GM18907 (cell line): ENCODE results near the gene KLHL2.
"Not testable (repeated sequence)": the region's sequence is repeated elsewhere in the genome, so short reads cannot be mapped to it uniquely, and the experiment has no call there.

Source experiments
- ATAC-seq: cut with Tn5 transposase; IDR thresholded peaks from one replicate; pipeline ENCODE4 v1.9.1; 2021; ENCODE audit warnings: mild to moderate bottlenecking, moderate library complexity; ENCODE audit not compliant: unreplicated experiment

The KLHL2 gene

DNA sequence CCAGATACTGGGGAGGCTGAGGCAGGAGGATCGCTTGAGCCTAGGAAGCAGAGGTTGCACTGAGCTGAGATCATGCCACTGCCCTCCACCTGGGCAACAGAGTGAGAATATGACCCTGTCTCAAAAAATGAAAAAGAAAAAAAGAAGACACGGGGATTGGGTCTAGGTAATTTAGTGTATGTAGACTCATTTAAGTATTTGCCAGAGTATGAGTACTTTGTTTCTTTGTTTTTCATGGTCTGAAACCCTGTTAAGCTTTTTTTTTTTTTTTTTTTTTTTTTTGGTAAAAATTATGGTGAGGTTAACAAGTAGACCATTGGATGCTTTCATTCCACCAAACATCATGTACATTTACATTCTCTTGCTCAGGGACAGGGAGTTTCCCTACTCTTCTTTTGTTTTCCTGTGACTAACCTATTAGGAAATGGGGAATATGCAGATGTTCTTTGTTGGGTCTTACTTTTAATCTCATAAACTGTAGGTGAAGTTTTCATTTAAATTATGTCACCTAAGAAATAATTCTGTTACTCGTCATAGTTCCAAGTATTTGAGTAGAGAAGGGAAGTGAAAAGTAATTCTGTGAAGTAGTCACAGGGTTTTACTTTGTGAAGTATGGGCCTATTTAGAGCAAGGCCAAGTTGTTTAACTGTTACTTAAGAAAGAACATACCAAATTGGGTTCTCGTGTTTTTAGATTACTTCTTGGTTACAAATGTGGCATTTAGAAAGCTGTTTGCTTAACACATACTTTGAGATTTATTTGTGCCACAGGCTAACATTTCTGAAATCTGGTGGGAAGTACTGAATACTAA lies 25.5 kb downstream of the KLHL2 start:
- ATAC-seq, result not testable (repeated sequence)

DNA sequence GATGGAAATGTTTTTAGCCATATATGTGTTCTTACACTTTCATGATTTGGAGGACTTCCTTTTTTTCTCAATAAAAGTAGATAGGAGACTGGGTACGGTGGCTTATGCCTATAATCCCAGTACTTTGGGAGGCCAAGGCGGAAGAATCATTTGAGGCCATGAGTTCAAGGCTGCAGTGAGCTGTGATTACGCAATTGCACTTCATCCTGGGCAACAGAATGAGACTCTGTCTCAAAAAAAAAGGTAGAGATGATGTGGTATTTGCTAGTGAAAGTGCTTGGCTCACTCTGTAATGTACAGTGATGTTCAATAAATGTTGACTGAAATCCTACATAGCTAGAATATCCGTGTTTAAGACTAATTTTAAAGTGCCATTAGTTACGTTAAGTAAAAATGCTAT lies 27.4 kb downstream of the KLHL2 start:
- ATAC-seq, result no peak

DNA sequence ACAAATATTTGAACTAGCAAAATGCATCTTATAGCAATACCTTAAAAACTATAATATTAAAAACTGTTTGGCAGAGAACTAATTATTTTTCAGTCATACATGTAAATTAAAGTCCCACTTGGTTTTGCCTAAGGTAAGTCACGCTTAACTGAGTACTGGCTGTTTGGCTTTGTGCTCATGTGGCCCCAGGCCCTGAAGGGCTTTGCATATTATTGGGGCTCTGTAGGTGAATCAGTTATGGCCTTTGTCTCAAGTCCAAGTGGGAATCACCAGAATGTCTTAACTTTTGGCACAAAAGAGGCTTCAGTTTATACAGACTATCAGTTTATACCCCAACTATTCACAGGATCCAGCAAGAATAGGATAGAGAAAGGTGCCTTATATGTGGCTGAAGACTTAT lies 29.5 kb downstream of the KLHL2 start:
- not testable (repeated sequence) for ATAC-seq

GRCh38 chr4:165238041-165238640 lies 30.8 kb downstream of the KLHL2 start:
- peak; percentile 66 for ATAC-seq

- ATAC-seq, result not testable (repeated sequence)
Observed at GRCh38 chr4:165240761-165241160, 33.4 kb downstream of the KLHL2 start.

GRCh38 chr4:165244148-165244547 lies 36.8 kb downstream of the KLHL2 start:
- ATAC-seq, result not testable (repeated sequence)

- not testable (repeated sequence) for ATAC-seq
Observed at GRCh38 chr4:165244587-165245186, 37.3 kb downstream of the KLHL2 start.

- ATAC-seq, result no peak
Observed at GRCh38 chr4:165248102-165248501, 40.7 kb downstream of the KLHL2 start.

DNA sequence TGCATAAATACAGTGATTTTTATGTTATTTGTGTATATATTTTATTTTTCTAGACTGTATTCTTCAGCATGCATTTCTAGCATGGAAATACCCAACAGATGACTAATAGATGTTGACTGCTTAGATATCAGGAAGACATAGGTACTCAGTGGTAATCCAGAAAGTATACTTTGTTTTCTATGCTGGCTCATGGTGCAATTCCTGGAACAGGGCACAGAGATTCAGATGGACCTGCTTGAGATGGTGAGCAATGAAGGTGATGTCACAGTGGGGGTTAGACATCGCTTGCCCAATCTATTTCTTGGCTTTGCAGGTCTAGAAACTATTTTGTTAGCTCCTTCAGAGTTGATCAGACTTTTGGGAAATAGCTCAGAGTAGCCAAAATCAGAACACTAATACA lies 41.5 kb downstream of the KLHL2 start:
- ATAC-seq, result not testable (repeated sequence)

DNA sequence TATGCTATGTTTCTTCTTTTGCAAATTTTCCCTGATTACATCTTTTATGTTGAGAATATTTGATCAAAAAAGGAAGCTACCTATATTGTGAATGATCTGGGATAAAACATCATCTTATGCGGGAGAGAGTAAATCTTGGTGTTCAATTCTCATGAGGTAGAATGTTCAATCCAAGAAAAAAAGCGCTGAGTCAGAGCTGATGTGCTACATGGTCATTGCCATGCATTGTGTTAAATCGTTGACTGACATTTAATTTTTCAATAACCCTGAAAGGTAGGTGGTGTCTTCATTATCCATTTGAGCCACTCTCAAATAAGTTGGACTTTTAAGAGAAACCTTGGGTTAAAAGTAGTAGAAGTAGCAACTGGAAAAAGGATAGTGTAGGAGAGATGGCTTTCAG lies 47.4 kb downstream of the KLHL2 start:
- not testable (repeated sequence) for ATAC-seq

DNA sequence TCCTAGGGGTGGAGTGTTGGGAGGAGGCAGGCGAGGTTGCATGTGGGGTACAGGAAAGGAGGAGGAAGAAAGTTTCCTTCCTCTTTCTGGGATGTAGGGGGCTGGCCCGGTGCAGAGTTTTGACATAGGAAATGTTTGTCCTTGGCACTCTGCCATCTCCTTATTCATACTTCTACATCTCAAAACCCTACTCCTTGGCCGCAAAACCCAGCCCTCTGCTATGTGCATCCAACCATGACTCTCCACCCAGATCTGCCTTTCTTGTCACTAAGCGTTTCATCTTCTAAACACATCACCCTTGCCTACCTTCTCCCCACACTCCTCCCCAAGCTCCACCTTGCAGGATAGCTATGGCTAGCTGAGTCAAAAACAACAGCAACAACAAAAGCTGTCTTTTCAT lies 48.1 kb downstream of the KLHL2 start:
- peak; percentile 95 for ATAC-seq

GRCh38 chr4:165256074-165256659 lies 48.8 kb downstream of the KLHL2 start:
- ATAC-seq, result not testable (repeated sequence)

GRCh38 chr4:165259776-165260175 lies 52.4 kb downstream of the KLHL2 start:
- ATAC-seq, result not testable (repeated sequence)

DNA sequence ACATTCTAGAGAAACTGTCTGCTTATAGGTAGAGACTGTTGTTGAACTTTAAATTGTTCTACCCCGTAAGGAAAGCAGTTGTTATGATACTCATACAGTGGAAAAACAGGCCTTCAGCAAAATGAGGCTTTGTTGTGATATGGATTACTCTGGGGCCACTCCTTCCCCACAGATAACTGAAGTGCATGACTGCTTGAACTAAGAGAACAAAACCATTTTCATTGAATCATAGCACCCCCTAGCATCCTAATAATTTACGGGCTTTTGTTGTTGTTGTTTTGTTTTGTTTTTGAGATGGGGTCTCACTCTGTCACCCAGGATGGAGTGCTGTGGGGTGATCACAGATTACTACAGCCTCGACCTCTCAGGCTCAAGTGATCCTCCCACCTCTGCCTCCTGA lies 54.9 kb downstream of the KLHL2 start:
- not testable (repeated sequence) for ATAC-seq

DNA sequence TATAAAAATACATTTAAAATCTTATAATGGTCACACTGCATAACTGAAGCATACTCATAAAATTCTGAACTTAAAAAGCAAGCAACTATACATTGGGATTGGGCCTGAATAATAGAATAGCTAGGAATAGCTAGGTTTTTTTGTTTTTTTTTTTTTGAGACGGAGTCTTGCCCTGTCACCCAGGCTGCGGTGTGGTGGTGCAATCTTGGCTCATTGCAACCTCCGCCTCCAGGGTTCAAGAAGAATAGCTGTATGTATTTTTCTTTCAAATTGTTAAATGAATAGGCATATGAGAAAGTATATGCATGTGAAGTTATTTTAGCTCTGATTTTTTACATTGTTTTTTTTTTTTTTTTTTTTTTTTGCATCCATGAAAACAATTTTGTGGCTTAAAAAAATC lies 56.1 kb downstream of the KLHL2 start:
- not testable (repeated sequence) for ATAC-seq

GRCh38 chr4:165269931-165270330 lies 62.6 kb downstream of the KLHL2 start:
- not testable (repeated sequence) for ATAC-seq

- not testable (repeated sequence) for ATAC-seq
Observed at GRCh38 chr4:165273443-165273842, 66.1 kb downstream of the KLHL2 start.

- peak; percentile 74 for ATAC-seq
Observed at GRCh38 chr4:165275357-165275756, 68.0 kb downstream of the KLHL2 start.

DNA sequence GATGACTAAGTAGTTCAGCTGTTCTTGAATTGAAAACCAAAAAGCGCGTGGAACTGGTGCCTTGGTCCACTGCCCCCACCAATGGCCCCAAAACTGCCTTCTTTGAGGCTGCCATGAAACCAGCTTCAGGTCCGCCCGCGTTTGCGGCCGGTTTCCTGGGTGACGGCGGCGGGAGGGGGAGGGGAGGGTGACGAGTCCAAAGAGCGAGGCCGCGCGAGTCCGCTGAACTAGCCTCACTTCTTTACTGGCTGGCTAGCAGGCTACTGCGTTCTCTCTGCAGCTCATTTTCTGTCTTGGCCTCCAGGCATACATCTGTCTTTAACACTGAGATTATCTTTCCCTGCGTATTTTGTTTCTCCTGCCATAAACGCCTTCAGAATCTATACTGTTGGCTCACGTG lies 72.2 kb downstream of the KLHL2 start:
- not testable (repeated sequence) for ATAC-seq

- not testable (repeated sequence) for ATAC-seq
Observed at GRCh38 chr4:165284697-165285096, 77.3 kb downstream of the KLHL2 start.

GRCh38 chr4:165286619-165287340 lies 79.4 kb downstream of the KLHL2 start:
- ATAC-seq, result peak; percentile 72
